ENCODE results near the gene IL2RG.

GRCh38 chrX:71057848-71058530, 53.4 kb downstream of the IL2RG start:
- TF ChIP-seq, protein P1, sequence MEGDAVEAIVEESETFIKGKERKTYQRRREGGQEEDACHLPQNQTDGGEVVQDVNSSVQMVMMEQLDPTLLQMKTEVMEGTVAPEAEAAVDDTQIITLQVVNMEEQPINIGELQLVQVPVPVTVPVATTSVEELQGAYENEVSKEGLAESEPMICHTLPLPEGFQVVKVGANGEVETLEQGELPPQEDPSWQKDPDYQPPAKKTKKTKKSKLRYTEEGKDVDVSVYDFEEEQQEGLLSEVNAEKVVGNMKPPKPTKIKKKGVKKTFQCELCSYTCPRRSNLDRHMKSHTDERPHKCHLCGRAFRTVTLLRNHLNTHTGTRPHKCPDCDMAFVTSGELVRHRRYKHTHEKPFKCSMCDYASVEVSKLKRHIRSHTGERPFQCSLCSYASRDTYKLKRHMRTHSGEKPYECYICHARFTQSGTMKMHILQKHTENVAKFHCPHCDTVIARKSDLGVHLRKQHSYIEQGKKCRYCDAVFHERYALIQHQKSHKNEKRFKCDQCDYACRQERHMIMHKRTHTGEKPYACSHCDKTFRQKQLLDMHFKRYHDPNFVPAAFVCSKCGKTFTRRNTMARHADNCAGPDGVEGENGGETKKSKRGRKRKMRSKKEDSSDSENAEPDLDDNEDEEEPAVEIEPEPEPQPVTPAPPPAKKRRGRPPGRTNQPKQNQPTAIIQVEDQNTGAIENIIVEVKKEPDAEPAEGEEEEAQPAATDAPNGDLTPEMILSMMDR (IDR thresholded peaks at IDR 0.05), result no peak
- TF ChIP-seq POLR2AphosphoS5 (IDR thresholded peaks at IDR 0.05), result no peak
- no peak for TF ChIP-seq POLR2A (IDR thresholded peaks at IDR 0.05)
- TF ChIP-seq EP300 (IDR thresholded peaks at IDR 0.05), result no peak

All from sigmoid colon (tissue), 4 donors.